Urothelium cell line (cell line): ENCODE measurements around the gene SRCAP.

Experiments used
- DNase-seq: peaks from one replicate; pipeline ENCODE4 v3.0.0; 2011; ENCODE audit warnings: low spot score, mixed read lengths
- FAIRE-seq: peaks from 2 replicates; lab custom pipeline; 2011; peaks lifted over from hg19 to GRCh38; lab: Jason Lieb, UNC

SRCAP gene

DNA sequence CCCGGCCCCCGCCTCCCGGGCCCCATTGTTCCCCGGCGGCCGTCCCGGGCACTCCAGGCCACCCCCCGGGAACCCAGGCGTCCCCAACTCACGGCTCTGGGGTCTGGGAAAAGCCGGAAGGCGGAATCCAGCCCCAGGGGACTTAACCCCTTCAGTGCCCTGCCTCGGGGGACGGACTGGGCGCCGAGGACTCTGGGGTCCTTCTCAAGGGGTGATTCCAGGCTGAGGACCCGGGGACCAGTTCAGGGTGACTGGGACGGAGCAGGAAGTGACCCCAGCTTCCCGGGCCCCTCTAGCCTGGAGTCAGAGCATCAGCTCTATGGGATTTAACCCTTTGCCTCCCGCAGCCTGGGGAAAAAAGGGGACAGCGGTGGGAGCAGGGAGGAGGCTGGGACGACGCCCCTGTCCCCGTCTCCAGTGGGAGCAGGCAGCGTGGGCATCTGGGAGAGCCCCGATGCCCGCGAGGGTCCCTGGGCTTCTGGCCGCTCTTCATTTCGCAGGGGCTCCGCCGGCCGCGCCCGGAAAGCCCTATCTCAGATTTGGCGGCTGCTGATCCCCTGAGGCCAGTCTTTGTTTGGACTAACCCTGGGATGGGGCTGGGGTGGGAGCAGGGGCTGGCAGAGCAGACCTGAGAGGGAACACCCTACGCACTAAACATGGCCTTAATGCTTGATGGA, 88.1 kb downstream of the SRCAP start, which contains the start of gene ZNF629:
ZNF629 (minus strand) TSS at position 270 of the 677 bp plus-strand sequence. CDS start 2,723 bp downstream, outside the sequence.
- FAIRE-seq: no peak

DNA sequence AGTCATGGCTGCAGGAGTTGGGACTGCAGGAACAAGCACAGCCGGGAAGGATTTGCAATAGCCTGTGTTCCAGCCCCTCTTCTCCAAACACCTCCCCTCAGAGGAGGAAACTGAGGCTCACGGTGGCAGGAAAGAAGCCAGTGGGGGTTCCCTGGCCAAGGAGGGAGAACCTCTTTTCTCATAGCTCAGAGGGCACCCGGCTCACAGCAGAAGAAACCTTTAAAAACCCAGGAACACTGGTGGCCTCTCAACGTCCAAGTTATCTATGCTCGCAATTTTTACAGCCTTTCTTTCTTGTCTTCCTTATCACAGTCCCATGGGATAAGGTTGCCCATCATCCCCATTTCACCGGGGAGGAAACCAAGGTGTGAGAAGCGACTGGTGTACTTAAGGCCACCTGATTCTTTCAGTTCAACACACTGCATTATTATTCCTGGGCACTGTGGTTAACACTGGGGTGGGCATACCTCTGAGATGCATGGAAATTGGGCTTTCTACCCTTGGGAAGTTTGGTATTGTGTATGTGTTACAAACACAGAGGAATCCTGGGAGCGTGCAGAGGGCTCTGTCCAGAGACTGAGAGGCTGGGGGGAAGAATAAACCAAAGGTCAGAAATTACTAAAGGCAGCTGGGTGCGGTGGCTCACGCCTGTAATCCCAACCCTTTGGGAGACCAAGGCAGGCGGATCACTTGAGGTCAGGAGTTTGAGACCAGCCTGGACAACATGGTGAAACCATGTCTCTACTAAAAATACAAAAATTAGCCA, 88.8 kb downstream of the SRCAP start:
- no peak for DNase-seq
- no peak for FAIRE-seq

More for the DNA sequence above, 88.1 kb downstream of the SRCAP start, which contains the start of gene ZNF629:
- peak; percentile 67 for DNase-seq
